ENCODE measurements around the gene SORCS2. TPM values are rescaled to one million over a fixed set of nuclear protein-coding genes. Genes with fewer than 3 reads are reported as not detected.

SORCS2 gene
- total RNA-seq, 1 donor from 2014 or later: 3.0 TPM

GRCh38 chr4:7326306-7326692, 134.0 kb downstream of the SORCS2 start:
- no peaks in the 10 kb centered on the region for H3K36me3 Mint-ChIP-seq (ENCODE audit: unreplicated experiment)
- H3K4me1 Mint-ChIP-seq (ENCODE audit: unreplicated experiment): peaks cover 29% of the 10 kb centered on the region
- no peak for DNase-seq (ENCODE audit: extremely low spot score, unreplicated experiment)
- no peaks in the 10 kb centered on the region for H3K27me3 Mint-ChIP-seq (ENCODE audit: unreplicated experiment)
- no peak for TF ChIP-seq CTCF (IDR thresholded peaks at IDR 0.05)
- no peaks in the 10 kb centered on the region for H3K9me3 Mint-ChIP-seq (ENCODE audit: unreplicated experiment)
- H3K27ac Mint-ChIP-seq (ENCODE audit: unreplicated experiment): no peak overlapping the region
- H3K4me3 Mint-ChIP-seq (ENCODE audit: unreplicated experiment): no peak overlapping the region

GRCh38 chr4:7326693-7327340, 134.5 kb downstream of the SORCS2 start:
- DNase-seq (ENCODE audit: extremely low spot score, unreplicated experiment): no peak
- peaks cover 34% of the 10 kb centered on the region for H3K4me1 Mint-ChIP-seq (ENCODE audit: unreplicated experiment)
- H3K27ac Mint-ChIP-seq (ENCODE audit: unreplicated experiment): no peak overlapping the region
- no peaks in the 10 kb centered on the region for H3K27me3 Mint-ChIP-seq (ENCODE audit: unreplicated experiment)
- TF ChIP-seq CTCF (IDR thresholded peaks at IDR 0.05): no peak
- H3K36me3 Mint-ChIP-seq (ENCODE audit: unreplicated experiment): no peaks in the 10 kb centered on the region
- H3K9me3 Mint-ChIP-seq (ENCODE audit: unreplicated experiment): no peaks in the 10 kb centered on the region
- no peak overlapping the region for H3K4me3 Mint-ChIP-seq (ENCODE audit: unreplicated experiment)

- H3K27me3 Mint-ChIP-seq (ENCODE audit: unreplicated experiment): no peaks in the 10 kb centered on the region
- TF ChIP-seq CTCF (IDR thresholded peaks at IDR 0.05): no peak
- DNase-seq (ENCODE audit: extremely low spot score, unreplicated experiment): no peak
- no peak overlapping the region for H3K4me3 Mint-ChIP-seq (ENCODE audit: unreplicated experiment)
- no peaks in the 10 kb centered on the region for H3K9me3 Mint-ChIP-seq (ENCODE audit: unreplicated experiment)
- peaks cover 38% of the 10 kb centered on the region for H3K4me1 Mint-ChIP-seq (ENCODE audit: unreplicated experiment)
- no peak overlapping the region for H3K27ac Mint-ChIP-seq (ENCODE audit: unreplicated experiment)
- H3K36me3 Mint-ChIP-seq (ENCODE audit: unreplicated experiment): no peaks in the 10 kb centered on the region
Observed at GRCh38 chr4:7327341-7327885, 135.1 kb downstream of the SORCS2 start.

GRCh38 chr4:7328162-7328912, 136.0 kb downstream of the SORCS2 start:
- H3K27me3 Mint-ChIP-seq (ENCODE audit: unreplicated experiment): no peaks in the 10 kb centered on the region
- no peak overlapping the region for H3K4me3 Mint-ChIP-seq (ENCODE audit: unreplicated experiment)
- H3K4me1 Mint-ChIP-seq (ENCODE audit: unreplicated experiment): peaks cover 43% of the 10 kb centered on the region
- no peak for TF ChIP-seq CTCF (IDR thresholded peaks at IDR 0.05)
- H3K27ac Mint-ChIP-seq (ENCODE audit: unreplicated experiment): no peak overlapping the region
- no peaks in the 10 kb centered on the region for H3K36me3 Mint-ChIP-seq (ENCODE audit: unreplicated experiment)
- H3K9me3 Mint-ChIP-seq (ENCODE audit: unreplicated experiment): no peaks in the 10 kb centered on the region
- no peak for DNase-seq (ENCODE audit: extremely low spot score, unreplicated experiment)
